T follicular helper cell (primary cell): ENCODE results near the gene GALNT14.

Experiments
- DNase-seq: peaks from one replicate; pipeline ENCODE4 v3.0.0-alpha.2; 2020; ENCODE audit warnings: low read depth

Gene GALNT14

DNA sequence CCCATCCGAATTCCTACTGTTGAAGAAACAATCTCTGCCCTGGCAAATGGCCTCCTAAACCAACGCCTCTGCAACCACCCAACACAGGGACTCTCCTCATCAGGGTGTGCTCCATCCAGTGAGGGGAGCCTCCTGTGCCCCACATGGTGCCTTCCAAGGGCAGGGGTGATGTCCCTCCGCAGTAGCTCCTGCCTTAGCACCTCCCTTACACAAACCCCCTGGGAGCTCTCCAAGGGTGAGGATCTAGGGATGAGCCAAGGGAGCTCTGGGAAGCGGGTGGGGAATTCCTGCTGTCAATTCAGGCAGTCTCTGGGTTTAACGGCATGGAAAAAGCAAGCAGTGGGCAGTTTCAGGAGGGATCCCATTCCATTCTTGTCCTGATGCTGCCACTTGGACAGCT lies 3.8 kb downstream of the GALNT14 start:
- DNase-seq = no peak

- no peak for DNase-seq
Observed at GRCh38 chr2:31132786-31133185, 5.5 kb downstream of the GALNT14 start.

DNA sequence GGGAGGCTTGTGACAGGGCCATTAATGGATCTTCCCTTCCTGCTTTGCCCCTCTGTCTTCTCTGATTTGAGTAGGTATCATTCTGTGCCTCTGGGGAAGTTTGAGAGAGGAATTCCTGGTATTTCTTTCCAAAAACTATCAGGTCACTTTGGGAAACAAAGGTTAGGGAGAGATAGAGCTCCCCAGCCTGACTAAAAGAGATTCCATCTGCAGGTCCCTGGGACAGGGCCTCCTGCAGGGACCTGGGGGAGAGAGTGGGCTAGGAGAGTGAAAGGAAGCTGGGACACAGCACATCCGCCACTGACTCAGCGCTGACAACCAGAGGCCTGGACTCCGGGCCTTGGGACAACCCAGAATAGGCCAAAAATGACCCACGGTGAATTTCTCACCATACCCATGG lies 6.4 kb downstream of the GALNT14 start:
- no peak for DNase-seq

DNA sequence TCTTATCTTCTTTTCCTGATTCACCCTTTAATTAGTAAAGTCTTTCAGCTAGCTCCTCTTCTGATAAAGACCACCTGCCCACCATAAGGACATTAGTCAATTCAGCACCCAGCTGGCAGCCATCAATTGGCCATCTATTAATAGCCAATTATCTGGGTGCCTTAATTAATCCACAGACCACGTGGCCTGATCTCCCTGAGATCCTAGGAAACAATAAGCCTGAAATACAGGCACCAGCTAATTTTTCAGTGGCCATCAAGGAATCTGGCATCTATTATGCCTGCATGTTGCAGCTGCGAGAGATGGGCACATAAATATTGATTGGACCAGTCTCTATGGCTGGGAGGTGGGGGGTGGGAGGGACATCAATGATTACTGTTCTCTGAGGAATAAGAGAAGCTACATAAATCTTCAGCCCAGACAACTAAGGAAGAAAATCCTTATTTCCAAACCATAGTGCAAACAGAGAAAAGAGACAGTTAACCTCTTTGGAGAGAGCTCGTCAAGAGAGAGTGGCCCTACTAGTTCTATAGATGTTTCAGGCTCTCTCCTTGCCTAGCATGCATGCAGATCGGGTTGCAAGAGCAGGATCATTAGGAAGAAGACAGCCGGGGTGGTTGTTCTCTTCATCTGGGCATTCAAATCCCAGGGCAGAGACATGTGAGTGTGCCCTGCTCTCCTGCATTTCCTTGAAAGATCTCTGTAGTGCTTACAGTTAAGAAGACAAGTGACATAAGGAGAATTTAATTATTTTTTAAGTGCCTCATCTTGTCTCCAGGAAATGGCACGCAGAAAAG lies 8.7 kb downstream of the GALNT14 start:
- no peak for DNase-seq

GRCh38 chr2:31127931-31128330 lies 10.3 kb downstream of the GALNT14 start:
- DNase-seq = no peak

DNA sequence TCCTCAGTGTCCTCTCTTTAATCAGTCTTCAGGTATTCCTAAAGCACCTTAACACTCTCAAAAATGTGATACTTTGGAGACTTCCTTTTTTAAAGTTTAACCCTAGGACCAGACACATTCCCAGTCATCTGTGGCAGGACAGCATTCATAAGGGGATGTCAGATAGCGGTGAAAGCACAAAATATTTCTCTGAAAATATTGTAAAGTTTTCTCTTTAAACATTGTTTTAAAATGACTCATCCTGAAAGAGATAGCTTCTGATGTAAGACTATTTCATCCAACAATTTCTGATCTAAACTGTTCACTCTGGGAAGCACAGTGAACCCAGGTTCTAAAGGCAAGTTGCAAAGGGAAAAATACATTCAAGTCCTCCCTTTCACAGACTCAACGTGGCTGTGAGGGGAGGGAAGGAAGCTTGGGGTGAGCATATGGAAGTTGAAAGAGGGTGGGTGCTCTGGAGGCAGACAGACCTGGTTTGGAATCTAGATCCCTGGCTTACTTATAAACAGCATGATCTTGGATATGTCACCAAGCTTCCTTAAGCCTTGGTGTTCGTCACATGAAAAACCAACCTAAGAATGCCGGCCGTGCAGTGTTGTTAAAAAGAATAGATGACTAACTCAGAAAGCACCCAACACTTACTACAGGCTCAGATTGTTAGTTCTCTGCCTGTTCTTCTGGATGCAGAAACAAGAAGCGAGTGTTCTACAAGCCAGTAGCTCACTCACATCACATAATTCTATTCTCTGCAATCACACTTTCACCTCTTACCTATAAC lies 12.1 kb downstream of the GALNT14 start:
- no peak for DNase-seq

DNA sequence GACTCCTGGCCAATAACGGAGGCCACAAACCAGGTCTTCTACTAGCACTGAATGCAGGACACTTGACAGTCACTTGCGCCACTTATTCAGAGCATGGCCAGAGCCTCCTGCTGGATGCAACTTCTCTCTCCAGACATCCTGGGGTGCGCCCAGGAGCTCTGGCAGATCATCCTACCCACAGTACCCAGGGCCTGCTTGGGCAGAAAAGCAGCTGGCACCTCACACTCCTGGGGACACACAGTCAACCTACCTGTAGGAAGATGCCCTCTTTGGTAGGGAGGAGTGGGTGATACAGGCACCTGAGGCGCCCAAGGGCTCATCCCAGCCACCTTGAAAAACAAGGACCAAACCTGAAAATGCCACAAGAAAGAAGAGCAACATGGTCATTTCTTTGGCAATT lies 13.3 kb downstream of the GALNT14 start:
- no peak for DNase-seq

DNA sequence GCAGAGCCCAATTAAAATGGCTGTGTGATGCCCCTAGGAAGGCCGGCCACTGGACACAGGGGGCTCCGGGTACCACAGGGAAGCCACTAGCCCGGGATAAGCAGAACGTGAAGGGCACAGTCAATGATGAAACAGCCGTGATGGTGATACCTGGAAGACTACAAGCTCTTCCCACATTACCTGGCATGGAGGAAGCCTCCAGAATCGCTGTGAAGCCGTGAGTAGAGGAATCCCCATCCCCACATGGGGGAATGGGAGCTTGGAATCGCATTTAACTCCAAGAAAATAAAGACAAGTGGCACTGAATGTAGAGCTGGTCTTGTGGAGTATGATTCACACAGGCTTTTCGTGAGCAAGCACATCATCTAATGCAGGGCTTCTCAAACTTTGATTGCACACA lies 16.1 kb downstream of the GALNT14 start:
- DNase-seq = no peak

- DNase-seq = no peak
Observed at GRCh38 chr2:31113765-31114164, 24.5 kb downstream of the GALNT14 start.

- no peak for DNase-seq
Observed at GRCh38 chr2:31112544-31112943, 25.7 kb downstream of the GALNT14 start.

GRCh38 chr2:31110998-31111397 lies 27.2 kb downstream of the GALNT14 start:
- no peak for DNase-seq

GRCh38 chr2:31110431-31110830 lies 27.8 kb downstream of the GALNT14 start:
- no peak for DNase-seq

- no peak for DNase-seq
Observed at GRCh38 chr2:31109633-31110192, 28.5 kb downstream of the GALNT14 start.

GRCh38 chr2:31108561-31109286 lies 29.5 kb downstream of the GALNT14 start:
- no peak for DNase-seq

GRCh38 chr2:31107591-31108300 lies 30.5 kb downstream of the GALNT14 start:
- DNase-seq = no peak

DNA sequence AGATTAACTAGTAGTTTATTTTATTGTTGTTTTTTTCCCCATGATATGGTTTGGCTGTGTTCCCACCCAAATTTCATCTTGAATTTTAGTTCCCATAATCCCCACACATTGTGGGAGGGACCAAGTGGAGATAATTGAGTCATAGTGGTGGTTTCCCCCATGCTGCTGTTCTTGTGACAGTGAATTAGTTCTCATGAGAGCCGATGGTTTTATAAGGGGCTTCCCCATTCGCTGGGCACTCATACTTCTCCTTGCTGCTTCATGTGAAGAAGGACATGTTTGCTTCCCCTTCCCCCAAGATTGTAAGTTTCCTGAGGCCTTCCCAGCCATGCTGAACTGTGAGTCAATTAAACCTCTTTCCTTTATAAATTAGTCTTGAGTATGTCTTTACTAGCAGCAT lies 36.5 kb downstream of the GALNT14 start:
- DNase-seq = no peak

GRCh38 chr2:31097962-31098613 lies 40.2 kb downstream of the GALNT14 start:
- no peak for DNase-seq

DNA sequence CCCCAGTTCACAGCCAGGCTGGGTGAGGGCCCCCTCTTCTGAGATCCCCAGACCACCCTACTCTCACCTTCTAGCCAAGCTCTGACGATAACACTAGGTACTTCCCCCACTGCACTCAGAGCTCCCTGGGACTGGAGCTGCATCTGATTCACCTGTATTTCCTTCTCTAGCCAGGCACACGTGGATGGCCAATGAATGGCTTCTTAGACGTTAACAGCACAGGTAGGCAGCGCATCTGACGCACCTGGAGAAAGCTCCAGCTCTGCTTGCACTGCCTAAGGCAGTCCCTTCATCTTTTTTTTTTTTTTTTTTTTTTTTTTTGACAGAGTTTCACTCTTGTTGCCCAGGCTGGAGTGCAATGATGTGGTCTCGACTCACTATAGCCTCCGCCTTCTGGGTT lies 48.1 kb downstream of the GALNT14 start:
- DNase-seq = no peak

GRCh38 chr2:31089645-31090044 lies 48.6 kb downstream of the GALNT14 start:
- no peak for DNase-seq

DNA sequence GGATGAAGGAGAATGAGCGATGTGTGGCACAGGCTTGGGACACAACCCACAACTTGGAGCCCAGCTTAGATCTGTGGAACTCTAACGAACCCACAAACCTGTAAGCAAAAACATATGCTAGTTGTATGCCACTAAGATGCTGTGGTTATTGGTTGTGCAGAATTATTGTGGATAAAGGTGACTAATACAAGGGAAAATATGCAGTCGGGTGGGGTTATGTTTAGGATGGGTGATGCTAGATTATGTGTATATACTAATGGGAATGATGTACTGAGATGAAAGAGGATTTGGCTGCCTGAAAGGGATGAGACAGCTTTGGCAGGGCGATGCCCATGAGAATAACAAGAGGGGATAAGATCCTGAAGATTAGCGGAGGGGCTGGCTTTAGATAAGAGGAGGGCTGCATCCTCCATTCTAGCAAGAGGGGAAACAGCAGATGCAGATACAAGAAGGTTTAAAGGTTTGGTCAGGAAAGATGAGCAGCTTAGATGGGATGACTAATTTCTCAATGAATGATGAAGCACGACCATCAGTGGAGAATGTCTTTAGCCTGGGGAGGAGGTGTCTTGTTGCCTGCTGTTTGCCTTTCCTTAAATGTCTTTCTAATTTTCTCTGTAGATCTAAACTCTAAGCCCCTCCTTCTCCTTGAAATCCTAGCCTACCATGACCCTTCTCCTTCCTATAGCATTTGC lies 49.6 kb downstream of the GALNT14 start:
- no peak for DNase-seq

DNA sequence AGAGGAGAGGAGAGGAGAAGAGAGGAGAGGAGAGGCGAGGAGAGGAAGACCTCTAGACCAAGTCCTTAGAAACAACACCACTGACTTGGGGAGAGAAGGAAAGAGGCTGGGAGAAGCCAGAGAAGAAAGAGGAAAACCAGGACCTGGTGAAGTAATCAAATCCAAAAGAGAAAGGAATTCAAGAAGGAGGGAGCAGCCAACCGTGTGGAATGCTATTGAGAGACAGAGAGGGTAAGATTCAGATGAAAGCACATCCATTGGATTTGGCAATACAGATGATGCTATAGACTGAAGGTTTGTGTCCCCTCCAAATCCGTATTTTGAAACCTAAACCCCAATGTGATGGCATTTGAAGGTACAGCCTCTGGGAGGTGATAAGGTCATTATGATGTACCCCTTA lies 50.7 kb downstream of the GALNT14 start:
- no peak for DNase-seq
